HG03025 (cell line): Measurements from ENCODE around the gene ITGB6.

ENCODE experiments used
- ATAC-seq: cut with Tn5 transposase; IDR thresholded peaks from one replicate; pipeline ENCODE4 v1.9.1; 2021; ENCODE audit warnings: mild to moderate bottlenecking, moderate library complexity; ENCODE audit not compliant: unreplicated experiment, low FRiP score

The ITGB6 gene

GRCh38 chr2:160199683-160200389 lies at the start of gene ITGB6:
Gene ITGB6 (minus strand): TSS chr2:160200272. CDS start chr2:160200063, 209 bp downstream.
- no peak for ATAC-seq

- no peak for ATAC-seq
These were observed 47.4 kb upstream of the ITGB6 start for GRCh38 chr2:160247296-160248035.

GRCh38 chr2:160246356-160246755 lies 46.3 kb upstream of the ITGB6 start:
- no peak for ATAC-seq

- no peak for ATAC-seq
These were observed 45.6 kb upstream of the ITGB6 start for GRCh38 chr2:160245614-160246155.

- no peak for ATAC-seq
These were observed 43.0 kb upstream of the ITGB6 start for GRCh38 chr2:160242893-160243564.

- no peak for ATAC-seq
These were observed 41.4 kb upstream of the ITGB6 start for GRCh38 chr2:160241251-160242137.

- no peak for ATAC-seq
These were observed 39.4 kb upstream of the ITGB6 start for GRCh38 chr2:160239436-160239835.

- no peak for ATAC-seq
These were observed 38.3 kb upstream of the ITGB6 start for GRCh38 chr2:160238392-160238791.

- ATAC-seq = no peak
These were observed 32.9 kb upstream of the ITGB6 start for GRCh38 chr2:160232905-160233475.

GRCh38 chr2:160229591-160229990 lies 29.5 kb upstream of the ITGB6 start:
- ATAC-seq = no peak

- ATAC-seq = no peak
These were observed 28.3 kb upstream of the ITGB6 start for GRCh38 chr2:160228141-160228917.

- ATAC-seq = no peak
These were observed 27.3 kb upstream of the ITGB6 start for GRCh38 chr2:160227293-160227915.

- ATAC-seq = no peak
These were observed 26.3 kb upstream of the ITGB6 start for GRCh38 chr2:160226367-160226766.

GRCh38 chr2:160225722-160226121 lies 25.6 kb upstream of the ITGB6 start:
- no peak for ATAC-seq

- peak; percentile 31 for ATAC-seq
These were observed 24.4 kb upstream of the ITGB6 start for GRCh38 chr2:160224507-160224906.

GRCh38 chr2:160224060-160224459 lies 24.0 kb upstream of the ITGB6 start:
- ATAC-seq = peak; percentile 93

- ATAC-seq = no peak
These were observed 23.5 kb upstream of the ITGB6 start for GRCh38 chr2:160223560-160223959.

- no peak for ATAC-seq
These were observed 22.6 kb upstream of the ITGB6 start for GRCh38 chr2:160222546-160223283.
